Stimulated activated CD4-positive, alpha-beta T cell treated with anti-CD3 and anti-CD28 coated beads, Interleukin-4, amount 100 ng/mL, for 4 hours (primary cell): Measurements from ENCODE around the gene HOXB8.

ENCODE experiments used
- DNase-seq, 2 experiments: peaks; one replicate each; pipeline ENCODE4 v3.0.0-alpha.2; 2020

The HOXB8 gene

DNA sequence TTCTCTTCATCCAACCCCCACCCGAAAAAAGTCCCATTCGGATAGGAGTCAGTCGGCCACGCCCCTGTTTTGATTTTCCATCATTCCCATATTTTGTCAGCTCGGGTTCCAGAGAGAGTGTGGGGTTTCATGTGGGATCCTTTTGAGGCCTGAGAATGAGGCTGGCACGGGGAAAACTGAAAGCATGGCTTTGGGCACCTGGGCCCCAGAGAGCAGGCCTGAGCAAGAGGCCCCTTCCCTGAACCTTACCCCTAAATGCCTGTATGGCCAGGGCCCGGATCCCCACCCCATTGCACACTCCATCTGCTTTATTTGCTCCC, 32.4 kb downstream of the HOXB8 start:
- DNase-seq = no peak

- no peak for DNase-seq
These were observed 35.1 kb downstream of the HOXB8 start for GRCh38 chr17:48579760-48580554.

GRCh38 chr17:48579471-48579759, 35.7 kb downstream of the HOXB8 start:
- no peak for DNase-seq

- DNase-seq = no peak
These were observed 36.2 kb downstream of the HOXB8 start for GRCh38 chr17:48578616-48579470.

- DNase-seq = peak; percentile 53 to 57
These were observed 37.0 kb downstream of the HOXB8 start, which contains the start of gene HOXB4 for GRCh38 chr17:48577946-48578615. TSS of gene HOXB4 (minus strand) at chr17:48578350. CDS start at chr17:48578319, 31 bp downstream.

DNA sequence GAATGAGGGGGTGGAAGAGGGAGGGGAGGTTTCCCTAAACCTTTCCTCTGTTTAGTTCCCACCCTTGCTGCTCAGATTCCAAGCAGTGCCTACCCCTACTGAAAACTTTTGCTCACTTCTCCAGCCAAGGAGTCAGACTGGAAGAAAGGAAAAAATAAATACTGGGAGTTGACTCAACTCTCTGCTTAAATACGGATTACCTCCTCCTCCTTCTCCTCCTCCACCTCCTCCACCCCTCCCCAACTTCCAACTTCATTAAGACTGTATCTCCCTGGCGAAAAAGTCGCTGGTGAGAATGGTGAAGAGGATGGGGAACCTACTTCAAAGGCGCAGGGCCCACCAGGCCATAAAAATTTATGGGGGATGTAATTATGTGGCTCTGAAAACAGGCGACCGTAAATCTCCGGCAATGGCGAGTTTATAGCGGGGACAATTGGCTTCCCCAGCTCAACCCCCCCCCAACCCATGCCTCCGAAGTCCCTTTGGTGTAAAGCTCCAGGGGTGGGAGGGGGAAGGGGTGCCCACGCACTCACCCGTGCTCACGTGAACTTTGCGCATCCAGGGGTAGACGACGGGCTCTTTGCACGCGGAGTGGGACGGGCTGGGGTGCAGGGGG, 37.7 kb downstream of the HOXB8 start:
- DNase-seq = peak in 1 of 2 experiments; percentile 34

DNA sequence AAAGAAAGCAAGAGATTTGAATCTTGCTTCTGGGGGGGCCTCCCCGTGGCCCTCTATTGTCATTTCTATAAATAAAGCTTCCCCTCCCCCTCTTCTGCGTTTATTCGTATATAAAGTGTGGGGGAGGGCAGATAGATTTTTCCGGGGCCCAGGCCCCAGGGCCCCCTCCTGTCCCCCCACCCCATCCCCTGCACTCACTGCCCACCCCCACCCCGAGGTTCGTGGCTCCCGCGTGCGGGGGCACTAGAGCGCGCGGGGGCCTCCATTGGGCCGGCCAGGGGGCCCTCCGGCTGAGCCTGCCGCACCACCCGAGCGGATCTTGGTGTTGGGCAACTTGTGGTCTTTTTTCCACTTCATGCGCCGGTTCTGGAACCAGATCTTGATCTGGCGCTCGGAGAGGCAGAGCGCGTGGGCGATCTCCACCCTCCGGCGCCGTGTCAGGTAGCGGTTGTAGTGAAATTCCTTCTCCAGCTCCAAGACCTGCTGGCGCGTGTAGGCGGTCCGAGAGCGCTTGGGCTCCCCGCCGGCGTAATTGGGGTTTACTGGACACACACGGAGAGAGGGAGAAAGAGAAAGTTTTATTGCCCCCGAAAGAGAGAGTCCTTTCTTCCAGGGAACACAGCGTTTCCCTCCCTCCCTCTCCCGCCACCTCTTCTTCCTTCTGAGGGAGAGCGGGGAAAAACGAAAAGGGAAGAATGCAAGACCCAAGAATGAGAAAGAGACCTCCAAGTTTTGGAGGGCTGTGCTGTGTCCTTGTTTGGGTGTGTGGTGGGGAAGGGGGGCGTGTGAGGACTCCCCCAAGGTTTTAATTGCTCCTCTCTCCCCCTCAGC, 38.4 kb downstream of the HOXB8 start:
- DNase-seq = no peak

DNA sequence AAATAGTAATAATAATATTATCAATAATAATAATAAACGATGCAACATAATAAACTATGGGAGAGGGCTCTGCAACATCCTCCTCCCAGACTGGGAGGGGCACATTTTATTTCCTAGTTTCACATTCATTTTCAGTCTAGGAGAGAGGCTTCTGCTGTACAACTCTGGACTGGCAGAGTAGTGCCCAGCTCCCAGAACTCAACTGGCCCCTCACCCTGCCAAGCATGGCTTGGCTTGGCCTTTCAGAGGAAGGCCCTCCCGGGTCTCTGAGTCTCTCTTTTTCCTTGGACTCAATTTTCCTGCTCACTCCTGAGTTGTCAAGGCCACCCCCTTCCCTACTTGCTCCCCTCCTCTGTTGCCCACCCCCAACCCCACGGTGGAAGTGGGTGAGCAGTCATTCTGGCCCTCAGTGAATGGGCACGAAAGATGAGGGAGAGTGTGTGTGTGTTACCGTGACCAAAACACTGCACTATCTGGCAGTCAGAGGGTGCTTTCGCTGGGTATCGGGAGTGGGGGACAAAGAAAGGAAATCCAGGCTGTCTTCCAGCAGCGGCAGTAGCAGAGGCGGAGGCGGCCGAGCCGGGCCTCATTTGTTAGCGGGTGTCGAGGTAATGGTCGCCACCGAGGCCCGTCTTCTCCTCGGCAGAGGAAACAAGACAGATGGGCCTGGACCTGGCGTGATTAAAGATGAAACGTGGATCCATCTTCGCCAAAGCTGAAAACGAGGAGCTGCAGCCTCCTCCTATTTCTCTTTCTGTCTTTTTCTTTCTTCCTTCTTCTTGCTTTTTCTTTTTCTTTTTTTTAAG, 39.2 kb downstream of the HOXB8 start:
- no peak for DNase-seq

GRCh38 chr17:48575066-48575582, 40.0 kb downstream of the HOXB8 start:
- no peak for DNase-seq

- no peak for DNase-seq
These were observed 40.5 kb downstream of the HOXB8 start for GRCh38 chr17:48574505-48575065.

- no peak for DNase-seq
These were observed 43.2 kb downstream of the HOXB8 start for GRCh38 chr17:48571826-48572417.

- DNase-seq = no peak
These were observed 43.9 kb downstream of the HOXB8 start for GRCh38 chr17:48571024-48571818.

- no peak for DNase-seq
These were observed 44.6 kb downstream of the HOXB8 start for GRCh38 chr17:48570325-48571023.

GRCh38 chr17:48569674-48570324, 45.3 kb downstream of the HOXB8 start:
- no peak for DNase-seq

DNA sequence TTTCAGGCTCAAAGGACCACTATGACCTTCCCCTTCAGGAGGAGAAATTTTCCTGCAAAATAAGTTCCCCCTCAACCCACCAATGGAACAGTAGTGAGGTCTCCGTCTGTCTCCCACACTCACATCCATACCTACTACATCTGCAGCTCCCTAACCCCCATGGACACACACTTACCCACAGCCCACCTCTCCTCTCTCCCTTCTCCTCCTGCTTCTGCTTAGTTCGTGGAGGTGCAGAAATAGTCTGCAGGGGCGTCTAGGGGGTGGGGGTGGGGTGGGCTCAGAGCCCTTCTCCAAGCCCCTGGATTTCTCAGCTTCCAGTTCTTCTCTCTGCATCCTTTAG, 45.9 kb downstream of the HOXB8 start:
- no peak for DNase-seq

DNA sequence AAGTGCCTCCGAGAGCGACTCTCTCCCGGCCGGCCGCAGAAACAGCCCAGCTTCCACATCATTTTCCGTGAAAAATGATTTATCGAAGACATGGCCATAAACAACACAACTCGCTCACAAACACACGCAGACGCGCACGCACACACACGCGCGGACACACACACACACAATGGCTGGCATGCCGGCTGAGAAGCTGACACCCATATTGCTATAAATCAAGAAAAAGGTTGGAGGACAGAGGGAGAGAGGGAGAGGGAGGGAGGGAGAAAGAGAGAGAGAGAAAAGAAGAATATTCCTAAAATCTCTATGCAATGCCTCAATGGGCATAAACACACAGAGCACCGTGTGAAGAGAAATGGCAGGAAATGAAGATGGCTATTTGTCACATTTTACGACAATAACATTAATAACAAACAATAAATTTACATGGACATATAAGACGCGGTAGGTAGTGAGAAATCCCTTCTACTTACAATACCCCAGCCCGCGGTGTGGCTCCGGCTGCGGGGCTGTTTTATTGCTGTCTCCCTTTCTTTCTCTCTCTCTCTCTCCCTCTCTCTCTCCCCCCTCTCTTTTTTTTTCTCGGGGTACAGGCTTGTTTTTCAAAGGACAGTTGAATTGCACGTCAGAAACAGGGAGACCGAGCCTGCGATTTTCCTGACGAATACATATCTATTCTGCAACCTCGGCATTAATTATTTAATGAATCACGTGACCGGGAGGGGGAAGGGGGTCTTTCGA, 46.4 kb downstream of the HOXB8 start:
- DNase-seq = no peak

GRCh38 chr17:48567646-48568354, 47.3 kb downstream of the HOXB8 start:
- DNase-seq = no peak
